SK-N-SH treated with all-trans-retinoic acid at 6 μM for 48 hours (cell line): Measurements from ENCODE around the gene ZNF383.

ENCODE experiments used
- ATAC-seq: fragments of 200-7000 bp; cut with Tn5 transposase; 3 replicates; pipeline ENCODE4 v1.9.1; 2020; ENCODE audit warnings: mild to moderate bottlenecking, moderate library complexity
- ARNTL ChIP-seq: fragments of 450-650 bp; formaldehyde crosslinking; IDR thresholded peaks from 2 replicates; pipeline ENCODE4 v1.5.0; 2020; ENCODE audit warnings: low read depth, mild to moderate bottlenecking, moderate library complexity, borderline replicate concordance
- BACH2 ChIP-seq: fragments of 250-450 bp; sonication (Bioruptor Pico); IDR thresholded peaks from 2 replicates; pipeline ENCODE4 v1.9.0; 2021; ENCODE audit warnings: mild to moderate bottlenecking, borderline replicate concordance
- CSDC2 ChIP-seq: fragments of 250-450 bp; sonication (Bioruptor Pico); IDR thresholded peaks from 2 replicates; pipeline ENCODE4 v1.5.0; 2020; ENCODE audit warnings: mild to moderate bottlenecking, moderate library complexity
- ESRRG ChIP-seq: fragments of 250-450 bp; sonication (Bioruptor Pico); IDR thresholded peaks from 2 replicates; pipeline ENCODE4 v1.6.1; 2021; ENCODE audit warnings: mild to moderate bottlenecking
- GLIS3 ChIP-seq: fragments of 250-450 bp; sonication (Bioruptor Pico); IDR thresholded peaks from 2 replicates; pipeline ENCODE4 v1.5.0; 2020; ENCODE audit warnings: mild to moderate bottlenecking, moderate library complexity
- ISL1 ChIP-seq: fragments of 250-450 bp; sonication (Bioruptor Pico); IDR thresholded peaks from 2 replicates; pipeline ENCODE4 v2.1.2; 2022; ENCODE audit warnings: mild to moderate bottlenecking, moderate library complexity
- OSR1 ChIP-seq: fragments of 250-450 bp; sonication (Bioruptor Pico); IDR thresholded peaks from 2 replicates; pipeline ENCODE4 v1.8.0; 2022; ENCODE audit warnings: moderate library complexity, mild to moderate bottlenecking, inconsistent platforms
- PPARA ChIP-seq: fragments of 250-450 bp; sonication (Bioruptor Pico); IDR thresholded peaks from 2 replicates; pipeline ENCODE4 v1.5.0; 2020; ENCODE audit warnings: mild to moderate bottlenecking, borderline replicate concordance
- RARB ChIP-seq: fragments of 250-450 bp; sonication (Bioruptor Pico); IDR thresholded peaks from 2 replicates; pipeline ENCODE4 v1.8.0; 2021; ENCODE audit warnings: mild to moderate bottlenecking, moderate library complexity
- SNAI2 ChIP-seq: fragments of 250-450 bp; sonication (Bioruptor Pico); IDR thresholded peaks from 2 replicates; pipeline ENCODE4 v1.5.0; 2020; ENCODE audit warnings: mild to moderate bottlenecking, moderate library complexity
- TCF4 ChIP-seq: fragments of 250-450 bp; sonication (Bioruptor Pico); IDR thresholded peaks from 2 replicates; pipeline ENCODE4 v1.8.0; 2021; ENCODE audit warnings: mild to moderate bottlenecking, moderate library complexity, borderline replicate concordance
- TOX ChIP-seq: fragments of 250-450 bp; sonication (Bioruptor Pico); IDR thresholded peaks from 2 replicates; pipeline ENCODE4 v1.8.0; 2021; ENCODE audit warnings: mild to moderate bottlenecking, moderate library complexity, borderline replicate concordance
- ZC3H10 ChIP-seq: fragments of 250-450 bp; sonication (Bioruptor Pico); IDR thresholded peaks from 2 replicates; pipeline ENCODE4 v1.5.1; 2021; ENCODE audit warnings: mild to moderate bottlenecking, moderate library complexity
- ZFP30 ChIP-seq: fragments of 450-650 bp; formaldehyde crosslinking; IDR thresholded peaks from 2 replicates; pipeline ENCODE4 v1.5.0; 2022; ENCODE audit warnings: mild to moderate bottlenecking, moderate library complexity
- ZNF565 ChIP-seq: fragments of 450-650 bp; formaldehyde crosslinking; conservative IDR thresholded peaks from 2 replicates; pipeline ENCODE4 v1.5.0; 2020; ENCODE audit warnings: low read depth, mild to moderate bottlenecking, moderate library complexity
- ZNF70 ChIP-seq: fragments of 450-650 bp; formaldehyde crosslinking; IDR thresholded peaks from 2 replicates; pipeline ENCODE4 v1.5.0; 2020; ENCODE audit warnings: mild to moderate bottlenecking, moderate library complexity
- ZNF8 ChIP-seq: fragments of 450-650 bp; formaldehyde crosslinking; IDR thresholded peaks from 2 replicates; pipeline ENCODE4 v1.5.0; 2020; ENCODE audit warnings: mild to moderate bottlenecking, moderate library complexity
- TF ChIP-seq, protein P1 (sequence below): fragments of 250-450 bp; sonication (Bioruptor Pico); IDR thresholded peaks from 2 replicates; pipeline ENCODE4 v1.8.0; 2021; ENCODE audit warnings: low read depth, mild to moderate bottlenecking, moderate library complexity, borderline replicate concordance
- TF ChIP-seq, protein P2 (sequence below): fragments of 250-450 bp; sonication (Bioruptor Pico); IDR thresholded peaks from 2 replicates; pipeline ENCODE4 v1.5.1; 2021; ENCODE audit warnings: mild to moderate bottlenecking, moderate library complexity
- TF ChIP-seq, protein P3 (sequence below): fragments of 250-450 bp; sonication (Bioruptor Pico); IDR thresholded peaks from 2 replicates; pipeline ENCODE4 v1.8.0; 2020; ENCODE audit warnings: mild to moderate bottlenecking, moderate library complexity, borderline replicate concordance
- TF ChIP-seq, protein P4 (sequence below): fragments of 250-450 bp; sonication (Bioruptor Pico); IDR thresholded peaks from 2 replicates; pipeline ENCODE4 v1.5.0; 2020; ENCODE audit warnings: mild to moderate bottlenecking, moderate library complexity

The ZNF383 gene

DNA sequence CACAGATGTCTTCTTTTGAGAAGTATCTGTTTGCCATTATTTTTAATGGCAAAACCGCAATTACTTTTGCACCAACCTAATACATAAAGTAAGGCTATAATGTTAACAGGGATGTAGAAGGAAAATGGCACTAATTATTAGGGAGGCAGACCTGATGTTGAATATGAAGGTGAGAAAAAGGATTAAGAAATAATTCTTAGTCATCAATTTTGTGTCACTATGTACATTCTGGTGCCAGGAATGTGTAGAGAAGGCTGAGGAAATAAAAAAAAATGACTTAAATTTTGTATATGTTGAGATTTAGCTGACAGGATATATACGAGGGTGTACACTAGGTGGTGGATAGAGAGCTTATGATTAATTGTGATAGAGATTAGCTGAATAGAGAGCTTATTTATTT is 20.2 kb upstream of the ZNF383 start (continued):
- TF ChIP-seq ZFP30 (no peak), ZNF565 (CRISPR knock-in tag) (no peak), ESRRG (CRISPR knock-in tag) (no peak)

DNA sequence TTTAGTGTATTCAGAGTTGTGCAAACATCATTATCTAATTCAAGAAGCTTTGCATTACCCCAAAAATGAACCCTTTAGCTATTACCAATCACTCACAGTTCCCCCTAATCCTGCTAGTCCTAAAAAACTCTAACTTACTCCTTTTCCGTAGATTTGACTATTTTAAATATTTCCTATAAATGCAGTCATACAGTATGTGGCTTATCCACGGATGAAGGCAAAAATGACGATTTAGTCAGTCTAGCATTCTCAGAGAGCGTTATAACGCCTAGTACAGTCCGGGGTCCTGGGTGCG is 587 bp upstream of the ZNF383 start:
- ATAC-seq = no peak
- TF ChIP-seq ZC3H10 (CRISPR knock-in tag) = no peak
- TF ChIP-seq TOX (CRISPR knock-in tag) = no peak
- no peak for TF ChIP-seq RARB (CRISPR knock-in tag)
- TF ChIP-seq, protein P1, sequence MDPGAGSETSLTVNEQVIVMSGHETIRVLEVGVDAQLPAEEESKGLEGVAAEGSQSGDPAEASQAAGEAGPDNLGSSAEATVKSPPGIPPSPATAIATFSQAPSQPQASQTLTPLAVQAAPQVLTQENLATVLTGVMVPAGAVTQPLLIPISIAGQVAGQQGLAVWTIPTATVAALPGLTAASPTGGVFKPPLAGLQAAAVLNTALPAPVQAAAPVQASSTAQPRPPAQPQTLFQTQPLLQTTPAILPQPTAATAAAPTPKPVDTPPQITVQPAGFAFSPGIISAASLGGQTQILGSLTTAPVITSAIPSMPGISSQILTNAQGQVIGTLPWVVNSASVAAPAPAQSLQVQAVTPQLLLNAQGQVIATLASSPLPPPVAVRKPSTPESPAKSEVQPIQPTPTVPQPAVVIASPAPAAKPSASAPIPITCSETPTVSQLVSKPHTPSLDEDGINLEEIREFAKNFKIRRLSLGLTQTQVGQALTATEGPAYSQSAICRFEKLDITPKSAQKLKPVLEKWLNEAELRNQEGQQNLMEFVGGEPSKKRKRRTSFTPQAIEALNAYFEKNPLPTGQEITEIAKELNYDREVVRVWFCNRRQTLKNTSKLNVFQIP (CRISPR knock-in tag) = no peak
- TF ChIP-seq ISL1 (CRISPR knock-in tag) = no peak
- TF ChIP-seq ZNF70 (CRISPR knock-in tag) = no peak

DNA sequence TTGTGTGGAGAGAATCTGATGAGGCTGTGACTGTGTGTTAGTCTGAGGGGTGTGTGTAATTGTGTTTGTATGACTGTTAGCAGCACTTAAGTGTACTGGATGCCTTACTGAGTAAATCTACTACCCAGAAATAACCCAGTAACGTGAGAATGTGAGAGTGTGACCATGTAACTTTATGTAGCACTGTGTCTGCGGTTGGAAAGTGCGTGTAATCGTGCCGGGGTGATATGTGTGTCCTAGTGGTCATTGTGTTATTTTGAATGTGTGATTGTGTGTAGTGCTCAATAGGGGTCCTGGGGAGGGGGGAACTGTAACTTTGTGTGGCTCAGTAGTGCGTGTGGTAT is 550 bp downstream of the ZNF383 start:
- TF ChIP-seq TOX (CRISPR knock-in tag) (no peak), OSR1 (CRISPR knock-in tag) (no peak), ARNTL (no peak), ZNF565 (CRISPR knock-in tag) (no peak), PPARA (no peak), ZNF8 (CRISPR knock-in tag) (no peak), BACH2 (CRISPR knock-in tag) (no peak), ZFP30 (no peak), ESRRG (CRISPR knock-in tag) (no peak), CSDC2 (no peak), SNAI2 (CRISPR knock-in tag) (no peak), ZC3H10 (CRISPR knock-in tag) (no peak), ZNF70 (CRISPR knock-in tag) (no peak), TCF4 (CRISPR knock-in tag) (no peak), GLIS3 (no peak)
- TF ChIP-seq, protein P2, sequence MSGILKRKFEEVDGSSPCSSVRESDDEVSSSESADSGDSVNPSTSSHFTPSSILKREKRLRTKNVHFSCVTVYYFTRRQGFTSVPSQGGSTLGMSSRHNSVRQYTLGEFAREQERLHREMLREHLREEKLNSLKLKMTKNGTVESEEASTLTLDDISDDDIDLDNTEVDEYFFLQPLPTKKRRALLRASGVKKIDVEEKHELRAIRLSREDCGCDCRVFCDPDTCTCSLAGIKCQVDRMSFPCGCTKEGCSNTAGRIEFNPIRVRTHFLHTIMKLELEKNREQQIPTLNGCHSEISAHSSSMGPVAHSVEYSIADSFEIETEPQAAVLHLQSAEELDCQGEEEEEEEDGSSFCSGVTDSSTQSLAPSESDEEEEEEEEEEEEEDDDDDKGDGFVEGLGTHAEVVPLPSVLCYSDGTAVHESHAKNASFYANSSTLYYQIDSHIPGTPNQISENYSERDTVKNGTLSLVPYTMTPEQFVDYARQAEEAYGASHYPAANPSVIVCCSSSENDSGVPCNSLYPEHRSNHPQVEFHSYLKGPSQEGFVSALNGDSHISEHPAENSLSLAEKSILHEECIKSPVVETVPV = no peak
- TF ChIP-seq, protein P3, sequence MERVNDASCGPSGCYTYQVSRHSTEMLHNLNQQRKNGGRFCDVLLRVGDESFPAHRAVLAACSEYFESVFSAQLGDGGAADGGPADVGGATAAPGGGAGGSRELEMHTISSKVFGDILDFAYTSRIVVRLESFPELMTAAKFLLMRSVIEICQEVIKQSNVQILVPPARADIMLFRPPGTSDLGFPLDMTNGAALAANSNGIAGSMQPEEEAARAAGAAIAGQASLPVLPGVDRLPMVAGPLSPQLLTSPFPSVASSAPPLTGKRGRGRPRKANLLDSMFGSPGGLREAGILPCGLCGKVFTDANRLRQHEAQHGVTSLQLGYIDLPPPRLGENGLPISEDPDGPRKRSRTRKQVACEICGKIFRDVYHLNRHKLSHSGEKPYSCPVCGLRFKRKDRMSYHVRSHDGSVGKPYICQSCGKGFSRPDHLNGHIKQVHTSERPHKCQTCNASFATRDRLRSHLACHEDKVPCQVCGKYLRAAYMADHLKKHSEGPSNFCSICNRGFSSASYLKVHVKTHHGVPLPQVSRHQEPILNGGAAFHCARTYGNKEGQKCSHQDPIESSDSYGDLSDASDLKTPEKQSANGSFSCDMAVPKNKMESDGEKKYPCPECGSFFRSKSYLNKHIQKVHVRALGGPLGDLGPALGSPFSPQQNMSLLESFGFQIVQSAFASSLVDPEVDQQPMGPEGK (CRISPR knock-in tag) = no peak
- TF ChIP-seq, protein P4, sequence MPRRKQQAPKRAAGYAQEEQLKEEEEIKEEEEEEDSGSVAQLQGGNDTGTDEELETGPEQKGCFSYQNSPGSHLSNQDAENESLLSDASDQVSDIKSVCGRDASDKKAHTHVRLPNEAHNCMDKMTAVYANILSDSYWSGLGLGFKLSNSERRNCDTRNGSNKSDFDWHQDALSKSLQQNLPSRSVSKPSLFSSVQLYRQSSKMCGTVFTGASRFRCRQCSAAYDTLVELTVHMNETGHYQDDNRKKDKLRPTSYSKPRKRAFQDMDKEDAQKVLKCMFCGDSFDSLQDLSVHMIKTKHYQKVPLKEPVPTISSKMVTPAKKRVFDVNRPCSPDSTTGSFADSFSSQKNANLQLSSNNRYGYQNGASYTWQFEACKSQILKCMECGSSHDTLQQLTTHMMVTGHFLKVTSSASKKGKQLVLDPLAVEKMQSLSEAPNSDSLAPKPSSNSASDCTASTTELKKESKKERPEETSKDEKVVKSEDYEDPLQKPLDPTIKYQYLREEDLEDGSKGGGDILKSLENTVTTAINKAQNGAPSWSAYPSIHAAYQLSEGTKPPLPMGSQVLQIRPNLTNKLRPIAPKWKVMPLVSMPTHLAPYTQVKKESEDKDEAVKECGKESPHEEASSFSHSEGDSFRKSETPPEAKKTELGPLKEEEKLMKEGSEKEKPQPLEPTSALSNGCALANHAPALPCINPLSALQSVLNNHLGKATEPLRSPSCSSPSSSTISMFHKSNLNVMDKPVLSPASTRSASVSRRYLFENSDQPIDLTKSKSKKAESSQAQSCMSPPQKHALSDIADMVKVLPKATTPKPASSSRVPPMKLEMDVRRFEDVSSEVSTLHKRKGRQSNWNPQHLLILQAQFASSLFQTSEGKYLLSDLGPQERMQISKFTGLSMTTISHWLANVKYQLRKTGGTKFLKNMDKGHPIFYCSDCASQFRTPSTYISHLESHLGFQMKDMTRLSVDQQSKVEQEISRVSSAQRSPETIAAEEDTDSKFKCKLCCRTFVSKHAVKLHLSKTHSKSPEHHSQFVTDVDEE (CRISPR knock-in tag) = no peak
- ATAC-seq = peak; percentile 4; the same call in 2 of the 3 replicates

DNA sequence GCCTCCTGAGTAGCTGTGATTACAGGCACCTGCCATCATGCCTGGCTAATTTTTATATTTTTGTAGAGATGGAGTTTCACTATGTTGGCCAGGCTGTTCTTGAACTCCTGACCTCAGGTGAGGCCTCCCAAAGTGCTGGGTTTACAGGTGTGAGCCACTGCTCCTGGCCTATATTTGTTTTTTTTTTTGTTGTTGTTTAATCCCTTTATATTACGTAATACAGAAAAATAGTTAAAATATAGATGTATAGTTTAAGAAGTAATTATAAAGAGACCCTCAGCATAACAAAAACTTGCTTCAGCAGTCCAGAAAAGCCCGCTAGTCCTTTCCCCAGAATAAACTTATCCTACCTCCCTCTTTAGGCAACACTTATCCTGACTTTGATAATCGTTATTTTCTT is 2.4 kb downstream of the ZNF383 start:
- TF ChIP-seq ARNTL = no peak
- TF ChIP-seq, protein P4 (CRISPR knock-in tag) = no peak
- no peak for TF ChIP-seq PPARA
- no peak for TF ChIP-seq BACH2 (CRISPR knock-in tag)
- no peak for ATAC-seq
